Kidney glomerular epithelial cell (primary cell): Measurements from ENCODE around the gene ARL4A.

Experiments used
- DNase-seq: peaks from one replicate; lab custom pipeline; 2025; lab: John Stamatoyannopoulos, UW

ARL4A gene

GRCh38 chr7:12701433-12701832, 14.0 kb downstream of the ARL4A start:
- no peak for DNase-seq

- no peak for DNase-seq
These were observed 16.4 kb downstream of the ARL4A start for GRCh38 chr7:12703881-12704280.

GRCh38 chr7:12705878-12706277, 18.4 kb downstream of the ARL4A start:
- no peak for DNase-seq

GRCh38 chr7:12706900-12707536, 19.6 kb downstream of the ARL4A start:
- DNase-seq, result peak; percentile 19

GRCh38 chr7:12708314-12708713, 20.9 kb downstream of the ARL4A start:
- no peak for DNase-seq

GRCh38 chr7:12709726-12710502, 22.5 kb downstream of the ARL4A start:
- no peak for DNase-seq

GRCh38 chr7:12711124-12711523, 23.7 kb downstream of the ARL4A start:
- no peak for DNase-seq

- no peak for DNase-seq
These were observed 24.8 kb downstream of the ARL4A start for GRCh38 chr7:12712236-12712635.

- no peak for DNase-seq
These were observed 26.4 kb downstream of the ARL4A start for GRCh38 chr7:12713625-12714378.

- no peak for DNase-seq
These were observed 26.9 kb downstream of the ARL4A start for GRCh38 chr7:12714379-12714737.

- peak; percentile 39 for DNase-seq
These were observed 28.1 kb downstream of the ARL4A start for GRCh38 chr7:12715372-12716133.

- DNase-seq, result no peak
These were observed 28.8 kb downstream of the ARL4A start for GRCh38 chr7:12716134-12716681.

- DNase-seq, result no peak
These were observed 29.3 kb downstream of the ARL4A start for GRCh38 chr7:12716722-12717121.

- peak; percentile 59 for DNase-seq
These were observed 31.9 kb downstream of the ARL4A start for GRCh38 chr7:12719141-12719919.

- DNase-seq, result no peak
These were observed 32.8 kb downstream of the ARL4A start for GRCh38 chr7:12719981-12720865.

- DNase-seq, result no peak
These were observed 33.9 kb downstream of the ARL4A start for GRCh38 chr7:12721286-12721830.

- no peak for DNase-seq
These were observed 34.7 kb downstream of the ARL4A start for GRCh38 chr7:12722136-12722535.

GRCh38 chr7:12722636-12723605, 35.5 kb downstream of the ARL4A start:
- peak; percentile 39 for DNase-seq
